ENCODE measurements around the gene DIS3L2. TPM values are rescaled to one million over a fixed set of nuclear protein-coding genes. Genes with fewer than 3 reads are reported as not detected.

DIS3L2 gene
- total RNA-seq, 2 donors from 2014 or later, result 39.5 to 42.4 TPM

GRCh38 chr2:232318169-232318855 is 356.8 kb downstream of the DIS3L2 start:
- H3K4me1 Mint-ChIP-seq, result peaks cover 14% of the 10 kb centered on the region
- H3K9me3 ChIP-seq (ENCODE audit: control insufficient read depth, low read length), result peaks cover 11% of the 10 kb centered on the region
- no peak for TF ChIP-seq CTCF (conservative IDR thresholded peaks at IDR 0.05)
- H3K36me3 ChIP-seq (ENCODE audit: control insufficient read depth, insufficient read depth, low read length), result no peaks in the 10 kb centered on the region
- no peaks in the 10 kb centered on the region for H3K27me3 ChIP-seq (ENCODE audit: control insufficient read depth, insufficient read depth, low read length, poor library complexity, severe bottlenecking)
- H3K27me3 Mint-ChIP-seq (ENCODE audit: insufficient read depth), result no peaks in the 10 kb centered on the region
- H3K4me3 Mint-ChIP-seq, result no peak overlapping the region
- 93 to 96% methylated on average over 8 to 12 of the region's 12 CpGs for WGBS, 2 experiments (ENCODE audit: insufficient coverage in 1 of 2, insufficient read length in 1 of 2)
- H3K27ac Mint-ChIP-seq, result no peak overlapping the region
- peaks cover 8% of the 10 kb centered on the region for H3K4me1 ChIP-seq (ENCODE audit: control insufficient read depth, insufficient read depth, low read length)
- no peak overlapping the region for H3K4me3 ChIP-seq (ENCODE audit: low read length)
- H3K36me3 Mint-ChIP-seq (ENCODE audit: low read depth), result peaks cover 6% of the 10 kb centered on the region
- no peak for DNase-seq
- no peak overlapping the region for H3K9ac ChIP-seq (ENCODE audit: extremely low read depth, low read length, poor library complexity, severe bottlenecking)
- H3K27ac ChIP-seq (ENCODE audit: low read depth, low read length), result no peak overlapping the region
- peaks cover 12% of the 10 kb centered on the region for H3K9me3 Mint-ChIP-seq

- no peak for TF ChIP-seq CTCF (conservative IDR thresholded peaks at IDR 0.05)
- DNase-seq, result no peak
- H3K9ac ChIP-seq (ENCODE audit: extremely low read depth, low read length, poor library complexity, severe bottlenecking), result no peak overlapping the region
- H3K9me3 ChIP-seq (ENCODE audit: control insufficient read depth, low read length), result peaks cover 3% of the 10 kb centered on the region
- Mint-ChIP-seq H3K9me3 (peaks cover 4% of the 10 kb centered on the region), H3K27ac (no peak overlapping the region), H3K4me1 (peaks cover 18% of the 10 kb centered on the region), H3K36me3 (ENCODE audit: low read depth) (no peaks in the 10 kb centered on the region), H3K27me3 (ENCODE audit: insufficient read depth) (no peaks in the 10 kb centered on the region), H3K4me3 (no peak overlapping the region)
- peaks cover 9% of the 10 kb centered on the region for H3K4me1 ChIP-seq (ENCODE audit: control insufficient read depth, insufficient read depth, low read length)
- H3K27me3 ChIP-seq (ENCODE audit: control insufficient read depth, insufficient read depth, low read length, poor library complexity, severe bottlenecking), result no peaks in the 10 kb centered on the region
- no peak overlapping the region for H3K4me3 ChIP-seq (ENCODE audit: low read length)
- H3K36me3 ChIP-seq (ENCODE audit: control insufficient read depth, insufficient read depth, low read length), result no peaks in the 10 kb centered on the region
- 90 to 100% methylated on average over 3 to 4 of the region's 4 CpGs for WGBS, 2 experiments (ENCODE audit: insufficient coverage in 1 of 2, insufficient read length in 1 of 2)
- H3K27ac ChIP-seq (ENCODE audit: low read depth, low read length), result no peak overlapping the region
Measured at GRCh38 chr2:232319067-232319802, 357.7 kb downstream of the DIS3L2 start.

- Mint-ChIP-seq H3K27me3 (ENCODE audit: insufficient read depth) (no peaks in the 10 kb centered on the region), H3K4me1 (peaks cover 22% of the 10 kb centered on the region), H3K36me3 (ENCODE audit: low read depth) (no peaks in the 10 kb centered on the region), H3K9me3 (no peaks in the 10 kb centered on the region), H3K27ac (no peak overlapping the region), H3K4me3 (no peak overlapping the region)
- Histone ChIP-seq H3K27ac (ENCODE audit: low read depth, low read length) (no peak overlapping the region), H3K36me3 (ENCODE audit: control insufficient read depth, insufficient read depth, low read length) (no peaks in the 10 kb centered on the region), H3K4me3 (ENCODE audit: low read length) (no peak overlapping the region), H3K27me3 (ENCODE audit: control insufficient read depth, insufficient read depth, low read length, poor library complexity, severe bottlenecking) (no peaks in the 10 kb centered on the region), H3K4me1 (ENCODE audit: control insufficient read depth, insufficient read depth, low read length) (peaks cover 14% of the 10 kb centered on the region), H3K9me3 (ENCODE audit: control insufficient read depth, low read length) (no peaks in the 10 kb centered on the region), H3K9ac (ENCODE audit: extremely low read depth, low read length, poor library complexity, severe bottlenecking) (no peak overlapping the region)
- no peak for TF ChIP-seq CTCF (conservative IDR thresholded peaks at IDR 0.05)
- DNase-seq, result no peak
- WGBS, 2 experiments (ENCODE audit: insufficient coverage in 1 of 2, insufficient read length in 1 of 2), result 86 to 92% methylated on average over 5 to 9 of the region's 10 CpGs
Measured at GRCh38 chr2:232319803-232320442, 358.4 kb downstream of the DIS3L2 start.

Measured in endodermal cell (in vitro differentiated cells).